Mesothelial cell of epicardium (in vitro differentiated cells): Measurements from ENCODE around the gene NXT1. TPM values are rescaled to one million over a fixed set of nuclear protein-coding genes. Genes with fewer than 3 reads are reported as not detected.

ENCODE experiments used
- DNase-seq, 2 experiments: peaks; one replicate each; pipeline ENCODE4 v3.0.0; 2021; ENCODE audit warnings: low spot score in 2 of 2; ENCODE audit not compliant: unreplicated experiment in 2 of 2
- H3K27ac Mint-ChIP-seq: 2 replicates; pipeline ENCODE4 v1.8.0; 2021; ENCODE audit warnings: mixed read lengths
- H3K27me3 Mint-ChIP-seq: 2 replicates; pipeline ENCODE4 v1.8.0; 2021; ENCODE audit warnings: low read depth, mixed read lengths
- H3K36me3 Mint-ChIP-seq: 2 replicates; pipeline ENCODE4 v1.8.0; 2021; ENCODE audit warnings: mixed read lengths
- H3K4me1 Mint-ChIP-seq: 2 replicates; pipeline ENCODE4 v1.8.0; 2021; ENCODE audit warnings: mixed read lengths
- H3K4me3 Mint-ChIP-seq: 2 replicates; pipeline ENCODE4 v1.8.0; 2021; ENCODE audit warnings: mild to moderate bottlenecking, moderate library complexity, mixed read lengths
- H3K9me3 Mint-ChIP-seq: 2 replicates; pipeline ENCODE4 v1.8.0; 2021; ENCODE audit warnings: mixed read lengths
- CTCF ChIP-seq: fragments of 200-600 bp; sonication (generic); IDR thresholded peaks from one replicate; pipeline ENCODE4 v1.5.0; 2021; ENCODE audit warnings: antibody characterized with exemption; ENCODE audit not compliant: unreplicated experiment
- total RNA-seq: library from RNA; stranded (reverse); gene quantifications from 3 replicates; pipeline ENCODE4 v1.2.1, GENCODE V29; 2021

NXT1 gene
- total RNA-seq, 1 donor from 2014 or later: 24.8 TPM

GRCh38 chr20:23365390-23366165 is 15.0 kb downstream of the NXT1 start:
- DNase-seq: no peak
- Mint-ChIP-seq H3K27ac (peak overlapping the region; percentile 45), H3K4me1 (peaks cover 49% of the 10 kb centered on the region), H3K36me3 (peaks cover 21% of the 10 kb centered on the region), H3K4me3 (peak overlapping the region; percentile 4), H3K9me3 (no peaks in the 10 kb centered on the region), H3K27me3 (no peaks in the 10 kb centered on the region)
- no peak for TF ChIP-seq CTCF

- no peaks in the 10 kb centered on the region for H3K9me3 Mint-ChIP-seq
- H3K27me3 Mint-ChIP-seq: no peaks in the 10 kb centered on the region
- H3K4me1 Mint-ChIP-seq: peaks cover 42% of the 10 kb centered on the region
- H3K36me3 Mint-ChIP-seq: peaks cover 21% of the 10 kb centered on the region
- H3K27ac Mint-ChIP-seq: no peak overlapping the region
- no peak for TF ChIP-seq CTCF
- no peak for DNase-seq
- H3K4me3 Mint-ChIP-seq: no peak overlapping the region
These were observed 15.8 kb downstream of the NXT1 start for GRCh38 chr20:23366384-23366783.

GRCh38 chr20:23367770-23368169 is 17.2 kb downstream of the NXT1 start:
- Mint-ChIP-seq H3K27me3 (no peaks in the 10 kb centered on the region), H3K4me1 (peaks cover 39% of the 10 kb centered on the region)
- no peak for TF ChIP-seq CTCF

GRCh38 chr20:23368316-23369071 is 17.9 kb downstream of the NXT1 start:
- H3K36me3 Mint-ChIP-seq: peaks cover 29% of the 10 kb centered on the region
- H3K27me3 Mint-ChIP-seq: no peaks in the 10 kb centered on the region
- H3K9me3 Mint-ChIP-seq: no peaks in the 10 kb centered on the region
- H3K4me1 Mint-ChIP-seq: peaks cover 32% of the 10 kb centered on the region
- H3K4me3 Mint-ChIP-seq: no peak overlapping the region
- no peak for TF ChIP-seq CTCF
- peak overlapping the region; percentile 64 for H3K27ac Mint-ChIP-seq
- DNase-seq: no peak

More at GRCh38 chr20:23367770-23368169, 17.2 kb downstream of the NXT1 start:
- DNase-seq: no peak
- Mint-ChIP-seq H3K36me3 (peaks cover 27% of the 10 kb centered on the region), H3K9me3 (no peaks in the 10 kb centered on the region), H3K27ac (peak overlapping the region; percentile 61), H3K4me3 (no peak overlapping the region)

GRCh38 chr20:23369072-23369823 is 18.7 kb downstream of the NXT1 start:
- DNase-seq: no peak
- peaks cover 36% of the 10 kb centered on the region for H3K36me3 Mint-ChIP-seq
- H3K27me3 Mint-ChIP-seq: no peaks in the 10 kb centered on the region
- peaks cover 26% of the 10 kb centered on the region for H3K4me1 Mint-ChIP-seq
- H3K27ac Mint-ChIP-seq: peak overlapping the region; percentile 64
- no peaks in the 10 kb centered on the region for H3K9me3 Mint-ChIP-seq
- no peak overlapping the region for H3K4me3 Mint-ChIP-seq
- no peak for TF ChIP-seq CTCF
